ENCODE data around the gene ARHGAP15.

The ARHGAP15 gene

DNA sequence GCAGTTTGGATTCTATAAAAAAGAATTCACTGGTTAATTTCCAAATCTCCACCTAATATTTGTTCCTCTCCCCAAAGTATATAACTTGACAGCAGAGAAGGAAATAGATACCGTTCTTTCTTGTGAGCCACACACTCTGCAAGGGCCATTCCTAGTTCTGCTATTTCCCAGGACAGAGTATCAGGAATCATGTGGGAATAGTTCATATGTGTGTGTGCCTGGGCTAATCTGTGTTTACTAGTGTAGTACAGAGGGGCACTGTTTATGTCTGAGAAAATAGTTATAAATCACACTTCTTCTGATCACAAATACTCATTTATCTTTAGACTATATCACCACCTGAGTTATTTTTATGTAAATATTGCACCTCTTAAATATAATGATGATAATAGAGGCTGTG is 296.7 kb downstream of the ARHGAP15 start:
- Histone ChIP-seq H3K9me3 (replicated peaks; ENCODE audit: insufficient read depth, low read length) (no peaks in the 10 kb centered on the region), H3K9me2 (replicated peaks; ENCODE audit: insufficient read depth, low read length) (no peaks in the 10 kb centered on the region), H3K4me3 (ENCODE audit: low read length) (no peak overlapping the region), H3K27me3 (replicated peaks; ENCODE audit: insufficient read depth, low read length) (no peaks in the 10 kb centered on the region), H3F3A (ENCODE audit: insufficient read depth, low read length) (no peaks in the 10 kb centered on the region), H3K36me3 (replicated peaks; ENCODE audit: insufficient read depth, low read length) (no peaks in the 10 kb centered on the region), H4K20me1 (ENCODE audit: insufficient read depth, low read length) (no peaks in the 10 kb centered on the region), H2AFZ (ENCODE audit: low read length) (no peak overlapping the region), H3K27ac (ENCODE audit: low read length) (no peak overlapping the region), H3K9ac (ENCODE audit: low read length) (no peak overlapping the region), H3K4me1 (ENCODE audit: low read length) (no peaks in the 10 kb centered on the region), H3K79me2 (ENCODE audit: low read length) (no peaks in the 10 kb centered on the region), H3K4me2 (ENCODE audit: low read depth, low read length) (no peak overlapping the region)
- no peak for DNase-seq
- TF ChIP-seq, protein P1, sequence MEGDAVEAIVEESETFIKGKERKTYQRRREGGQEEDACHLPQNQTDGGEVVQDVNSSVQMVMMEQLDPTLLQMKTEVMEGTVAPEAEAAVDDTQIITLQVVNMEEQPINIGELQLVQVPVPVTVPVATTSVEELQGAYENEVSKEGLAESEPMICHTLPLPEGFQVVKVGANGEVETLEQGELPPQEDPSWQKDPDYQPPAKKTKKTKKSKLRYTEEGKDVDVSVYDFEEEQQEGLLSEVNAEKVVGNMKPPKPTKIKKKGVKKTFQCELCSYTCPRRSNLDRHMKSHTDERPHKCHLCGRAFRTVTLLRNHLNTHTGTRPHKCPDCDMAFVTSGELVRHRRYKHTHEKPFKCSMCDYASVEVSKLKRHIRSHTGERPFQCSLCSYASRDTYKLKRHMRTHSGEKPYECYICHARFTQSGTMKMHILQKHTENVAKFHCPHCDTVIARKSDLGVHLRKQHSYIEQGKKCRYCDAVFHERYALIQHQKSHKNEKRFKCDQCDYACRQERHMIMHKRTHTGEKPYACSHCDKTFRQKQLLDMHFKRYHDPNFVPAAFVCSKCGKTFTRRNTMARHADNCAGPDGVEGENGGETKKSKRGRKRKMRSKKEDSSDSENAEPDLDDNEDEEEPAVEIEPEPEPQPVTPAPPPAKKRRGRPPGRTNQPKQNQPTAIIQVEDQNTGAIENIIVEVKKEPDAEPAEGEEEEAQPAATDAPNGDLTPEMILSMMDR (IDR thresholded peaks at IDR 0.05; ENCODE audit: low read length): no peak
- TF ChIP-seq EZH2 (optimal IDR thresholded peaks at IDR 0.05; ENCODE audit: low read depth, low read length): no peak
- TF ChIP-seq EZH2phosphoT487 (IDR thresholded peaks at IDR 0.05; ENCODE audit: low read length): no peak

DNA sequence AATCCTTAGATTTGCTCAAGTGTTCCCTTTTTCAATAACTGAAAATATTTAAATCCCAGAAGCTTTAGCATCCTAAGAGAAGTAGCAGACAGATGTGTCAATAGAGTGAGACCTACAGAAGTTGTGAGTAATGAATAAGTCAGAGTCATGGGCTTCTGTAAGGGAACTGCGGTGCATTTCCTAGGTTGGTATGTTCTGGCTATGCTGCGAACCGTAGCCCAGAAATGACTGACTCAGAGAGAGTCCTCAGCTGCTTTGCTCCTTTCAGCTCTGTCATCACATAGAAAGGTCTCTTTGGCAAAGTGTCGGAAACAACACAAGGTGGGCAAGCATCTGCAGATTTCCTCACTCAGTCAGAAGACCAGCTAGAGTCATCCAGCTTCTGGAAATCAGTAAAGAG is 297.1 kb downstream of the ARHGAP15 start:
- Histone ChIP-seq H2AFZ (ENCODE audit: low read length) (no peak overlapping the region), H3K27me3 (replicated peaks; ENCODE audit: insufficient read depth, low read length) (no peaks in the 10 kb centered on the region)
- DNase-seq: no peak

DNA sequence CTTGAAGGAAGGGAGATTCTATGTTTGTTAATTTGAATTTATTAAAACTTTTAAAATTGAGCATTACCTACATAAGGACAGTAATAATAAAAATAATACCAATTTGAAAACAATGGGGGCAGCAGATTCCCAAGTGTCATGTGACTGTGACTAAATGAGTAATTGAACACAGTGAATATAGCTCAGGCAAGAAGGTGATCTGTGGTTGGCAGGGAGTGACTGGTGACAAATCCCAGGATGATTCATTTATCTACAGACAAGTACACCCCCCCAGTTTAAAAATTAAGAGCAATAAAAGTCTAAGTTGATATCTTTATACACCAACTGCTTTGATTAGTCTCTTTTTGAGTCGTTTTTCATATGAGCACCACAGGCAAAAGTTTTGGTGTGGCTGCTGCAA is 299.5 kb downstream of the ARHGAP15 start:
- TF ChIP-seq EZH2phosphoT487 (IDR thresholded peaks at IDR 0.05; ENCODE audit: low read length): no peak
- no peak for TF ChIP-seq EZH2 (optimal IDR thresholded peaks at IDR 0.05; ENCODE audit: low read depth, low read length)
- TF ChIP-seq, protein P1 (IDR thresholded peaks at IDR 0.05; ENCODE audit: low read length): no peak
- Histone ChIP-seq H3F3A (ENCODE audit: insufficient read depth, low read length) (no peaks in the 10 kb centered on the region), H3K27ac (ENCODE audit: low read length) (no peak overlapping the region), H3K36me3 (replicated peaks; ENCODE audit: insufficient read depth, low read length) (no peaks in the 10 kb centered on the region), H3K4me3 (ENCODE audit: low read length) (no peak overlapping the region), H3K9me3 (replicated peaks; ENCODE audit: insufficient read depth, low read length) (no peaks in the 10 kb centered on the region), H3K4me1 (ENCODE audit: low read length) (no peaks in the 10 kb centered on the region), H3K4me2 (ENCODE audit: low read depth, low read length) (no peak overlapping the region), H4K20me1 (ENCODE audit: insufficient read depth, low read length) (no peaks in the 10 kb centered on the region), H3K9ac (ENCODE audit: low read length) (no peak overlapping the region), H3K9me2 (replicated peaks; ENCODE audit: insufficient read depth, low read length) (no peaks in the 10 kb centered on the region), H3K27me3 (replicated peaks; ENCODE audit: insufficient read depth, low read length) (no peaks in the 10 kb centered on the region), H2AFZ (ENCODE audit: low read length) (no peak overlapping the region), H3K79me2 (ENCODE audit: low read length) (no peaks in the 10 kb centered on the region)
- no peak for DNase-seq

More for the DNA sequence above, 297.1 kb downstream of the ARHGAP15 start:
- H3K4me3 ChIP-seq (ENCODE audit: low read length): no peak overlapping the region
- H3K79me2 ChIP-seq (ENCODE audit: low read length): no peaks in the 10 kb centered on the region
- no peaks in the 10 kb centered on the region for H3K4me1 ChIP-seq (ENCODE audit: low read length)
- H3K36me3 ChIP-seq (replicated peaks; ENCODE audit: insufficient read depth, low read length): no peaks in the 10 kb centered on the region
- H3F3A ChIP-seq (ENCODE audit: insufficient read depth, low read length): no peaks in the 10 kb centered on the region
- no peak overlapping the region for H3K27ac ChIP-seq (ENCODE audit: low read length)
- TF ChIP-seq, protein P1 (IDR thresholded peaks at IDR 0.05; ENCODE audit: low read length): no peak
- no peak for TF ChIP-seq EZH2 (optimal IDR thresholded peaks at IDR 0.05; ENCODE audit: low read depth, low read length)
- TF ChIP-seq EZH2phosphoT487 (IDR thresholded peaks at IDR 0.05; ENCODE audit: low read length): no peak
- H3K4me2 ChIP-seq (ENCODE audit: low read depth, low read length): no peak overlapping the region
- H3K9me2 ChIP-seq (replicated peaks; ENCODE audit: insufficient read depth, low read length): no peaks in the 10 kb centered on the region
- H3K9ac ChIP-seq (ENCODE audit: low read length): no peak overlapping the region
- H3K9me3 ChIP-seq (replicated peaks; ENCODE audit: insufficient read depth, low read length): no peaks in the 10 kb centered on the region
- no peaks in the 10 kb centered on the region for H4K20me1 ChIP-seq (ENCODE audit: insufficient read depth, low read length)

Data from MM.1S (cell line).